ENCODE measurements around the gene ADAMTS7.
"Not testable (repeated sequence)": the region's sequence is repeated elsewhere in the genome, so short reads cannot be mapped to it uniquely, and the experiment has no call there.

The ADAMTS7 gene

GRCh38 chr15:78763796-78764241, 47.4 kb downstream of the ADAMTS7 start:
- no peak for DNase-seq

- DNase-seq: no peak
Measured at GRCh38 chr15:78762985-78763795, 48.1 kb downstream of the ADAMTS7 start.

GRCh38 chr15:78762386-78762961, 48.8 kb downstream of the ADAMTS7 start:
- DNase-seq: not testable (repeated sequence)

GRCh38 chr15:78761891-78762385, 49.3 kb downstream of the ADAMTS7 start:
- DNase-seq: no peak

- DNase-seq: not testable (repeated sequence)
Measured at GRCh38 chr15:78761475-78761874, 49.8 kb downstream of the ADAMTS7 start.

- DNase-seq: no peak
Measured at GRCh38 chr15:78761020-78761419, 50.2 kb downstream of the ADAMTS7 start.

GRCh38 chr15:78760091-78760882, 51.0 kb downstream of the ADAMTS7 start:
- DNase-seq: not testable (repeated sequence)

- not testable (repeated sequence) for DNase-seq
Measured at GRCh38 chr15:78759361-78759998, 51.8 kb downstream of the ADAMTS7 start.

GRCh38 chr15:78758486-78759200, 52.6 kb downstream of the ADAMTS7 start:
- not testable (repeated sequence) for DNase-seq

GRCh38 chr15:78758084-78758483, 53.2 kb downstream of the ADAMTS7 start:
- not testable (repeated sequence) for DNase-seq

GRCh38 chr15:78757636-78757905, 53.7 kb downstream of the ADAMTS7 start:
- DNase-seq: no peak

GRCh38 chr15:78756781-78757635, 54.3 kb downstream of the ADAMTS7 start:
- peak; percentile 64 for DNase-seq

- peak; percentile 44 for DNase-seq
Measured at GRCh38 chr15:78755900-78756591, 55.2 kb downstream of the ADAMTS7 start.

GRCh38 chr15:78754637-78755280, 56.5 kb downstream of the ADAMTS7 start:
- peak; percentile 35 for DNase-seq

GRCh38 chr15:78753751-78754535, 57.3 kb downstream of the ADAMTS7 start:
- not testable (repeated sequence) for DNase-seq

- not testable (repeated sequence) for DNase-seq
Measured at GRCh38 chr15:78753359-78753659, 58.0 kb downstream of the ADAMTS7 start.

- no peak for DNase-seq
Measured at GRCh38 chr15:78752492-78753358, 58.5 kb downstream of the ADAMTS7 start.

GRCh38 chr15:78751602-78751979, 59.7 kb downstream of the ADAMTS7 start:
- DNase-seq: no peak

Measured in kidney glomerular epithelial cell (primary cell).